Occipital lobe (tissue), 2 donors: ENCODE results near the gene TMEM176B. TPM values are rescaled to one million over a fixed set of nuclear protein-coding genes. Genes with fewer than 3 reads are reported as not detected.

Experiments used
- DNase-seq: peaks from one replicate; lab custom pipeline; 2025; lab: John Stamatoyannopoulos, UW
- total RNA-seq: library from RNA; depleted of rRNA; stranded (reverse); fragments of >200 nt; gene quantifications from one replicate; pipeline ENCODE4 v1.2.3, GENCODE V29; 2014

The TMEM176B gene
- 2.3 TPM for total RNA-seq

GRCh38 chr7:150799741-150800580 lies at the start of gene TMEM176B:
Gene TMEM176B (minus strand): TSS chr7:150800364. CDS start chr7:150796569, 3,795 bp downstream.
- DNase-seq = no peak

GRCh38 chr7:150849204-150849775 lies 49.1 kb upstream of the TMEM176B start:
- no peak for DNase-seq

- no peak for DNase-seq
These were observed 48.5 kb upstream of the TMEM176B start for GRCh38 chr7:150848561-150849115.

- no peak for DNase-seq
These were observed 47.9 kb upstream of the TMEM176B start for GRCh38 chr7:150848111-150848510.

- DNase-seq = no peak
These were observed 47.4 kb upstream of the TMEM176B start for GRCh38 chr7:150847536-150847935.

- no peak for DNase-seq
These were observed 46.3 kb upstream of the TMEM176B start for GRCh38 chr7:150846291-150847115.

GRCh38 chr7:150845421-150845861 lies 45.3 kb upstream of the TMEM176B start:
- no peak for DNase-seq

- DNase-seq = no peak
These were observed 42.6 kb upstream of the TMEM176B start for GRCh38 chr7:150842716-150843115.

GRCh38 chr7:150842018-150842417 lies 41.9 kb upstream of the TMEM176B start:
- no peak for DNase-seq

GRCh38 chr7:150838965-150839650 lies 38.9 kb upstream of the TMEM176B start:
- DNase-seq = no peak

- no peak for DNase-seq
These were observed 35.6 kb upstream of the TMEM176B start for GRCh38 chr7:150835702-150836280.

GRCh38 chr7:150835019-150835418 lies 34.9 kb upstream of the TMEM176B start:
- no peak for DNase-seq

GRCh38 chr7:150831851-150832250 lies 31.7 kb upstream of the TMEM176B start:
- DNase-seq = no peak

- DNase-seq = no peak
These were observed 30.8 kb upstream of the TMEM176B start for GRCh38 chr7:150830937-150831336.

- DNase-seq = no peak
These were observed 29.3 kb upstream of the TMEM176B start for GRCh38 chr7:150829426-150829825.

GRCh38 chr7:150828384-150828783 lies 28.2 kb upstream of the TMEM176B start:
- no peak for DNase-seq

- DNase-seq = no peak
These were observed 26.1 kb upstream of the TMEM176B start for GRCh38 chr7:150826061-150826849.

- no peak for DNase-seq
These were observed 24.4 kb upstream of the TMEM176B start for GRCh38 chr7:150824379-150825177.

- DNase-seq = no peak
These were observed 23.4 kb upstream of the TMEM176B start for GRCh38 chr7:150823484-150824126.
